Right lobe of liver (tissue), 6 donors: ENCODE results near the gene PLD5. TPM values are rescaled to one million over a fixed set of nuclear protein-coding genes. Genes with fewer than 3 reads are reported as not detected.
"Not testable (repeated sequence)": the region's sequence is repeated elsewhere in the genome, so short reads cannot be mapped to it uniquely, and the experiment has no call there.

Source experiments
- ATAC-seq, 4 donors: fragments of 200-7000 bp; cut with Tn5 transposase; one replicate each; pipeline ENCODE4 v1.9.1; 2020; ENCODE audit warnings: mild to moderate bottlenecking in 4 of 4, moderate library complexity in 4 of 4
- DNase-seq, 3 donors: peaks; one replicate each; pipeline ENCODE4 v3.0.0-alpha.2; 2020
- H3K27ac ChIP-seq, 3 donors: fragments of 200-600 bp; one replicate each; pipeline ENCODE4 v1.8.0; 2022
- H3K27me3 ChIP-seq, 2 donors: fragments of 200-600 bp; one replicate each; pipeline ENCODE4 v1.8.0; 2022
- H3K36me3 ChIP-seq, 4 donors: fragments of 200-600 bp; sonication (generic) in 1 of 4; one replicate each; pipeline versions ENCODE4 v1.5.1 to v1.8.0; 2017 to 2022; ENCODE audit warnings: control low read depth in 1 of 4
- H3K4me1 ChIP-seq, 4 donors: fragments of 200-600 bp; sonication (generic) in 1 of 4; one replicate each; pipeline versions ENCODE4 v1.5.1 to v1.8.0; 2017 to 2022; ENCODE audit warnings: control low read depth in 1 of 4
- H3K4me3 ChIP-seq, 3 donors: fragments of 200-600 bp; one replicate each; pipeline ENCODE4 v1.8.0; 2022
- H3K9me3 ChIP-seq, 4 donors: fragments of 200-600 bp; sonication (generic) in 1 of 4; one replicate each; pipeline versions ENCODE4 v1.5.1 to v1.8.0; 2017 to 2022; ENCODE audit warnings: control low read depth in 1 of 4
- CTCF ChIP-seq, 4 donors: fragments of 200-600 bp in 3 of 4; fragments of 450-650 bp in 1 of 4; IDR thresholded peaks; one replicate each; pipeline versions ENCODE4 v1.5.1 to v1.8.0; 2016 to 2022; ENCODE audit warnings: antibody characterized with exemption in 4 of 4, mild to moderate bottlenecking in 2 of 4
- POLR2A ChIP-seq: fragments of 450-650 bp; IDR thresholded peaks from one replicate; pipeline ENCODE4 v1.6.1; 2017; ENCODE audit warnings: antibody characterized with exemption, mild to moderate bottlenecking
- WGBS: methylation state at CpG from one replicate; pipeline ENCODE4 v1.1.6; 2018; ENCODE audit warnings: low coverage, low lambda C conversion rate; ENCODE audit not compliant: insufficient coverage; ENCODE audit errors: missing lambda C conversion rate; 5-methylcytosine and 5-hydroxymethylcytosine counted together
- intact Hi-C, 2 donors: fragments of 100-400 bp; cut with DNase I; formaldehyde crosslinking; loops; one replicate each; pipeline versions ENCODE4 v1.11.2 to v1.14.1; 2022
- total RNA-seq, 6 experiments: library from RNA; depleted of rRNA in 2 of 6; stranded (reverse); fragments of >200 nt in 2 of 6; fragmentation: NEBNext Ultra II Directional in 3 of 6; extraction: Animal tissue kit (Norgen Biotek cat#: 25700) in 3 of 6; gene quantifications; one replicate each; pipeline versions ENCODE4 v1.1.0 to v1.2.4, GENCODE V29; 2016 to 2023
- donor health status: DM: no; HTN: yes; CAD: no.
- donor health status: DM: no; HTN: no; CAD: no.
- donor health status: DM: no; HTN: no; CAD: no.
- donor health status: DM: no; HTN: yes; CAD: no.
- donor health status: DM: no; HTN: yes; CAD: no.

The PLD5 gene
- total RNA-seq, 6 experiments from 2014 or later = 0.07 to 0.26 (median 0.15) TPM; not detected in 3

DNA sequence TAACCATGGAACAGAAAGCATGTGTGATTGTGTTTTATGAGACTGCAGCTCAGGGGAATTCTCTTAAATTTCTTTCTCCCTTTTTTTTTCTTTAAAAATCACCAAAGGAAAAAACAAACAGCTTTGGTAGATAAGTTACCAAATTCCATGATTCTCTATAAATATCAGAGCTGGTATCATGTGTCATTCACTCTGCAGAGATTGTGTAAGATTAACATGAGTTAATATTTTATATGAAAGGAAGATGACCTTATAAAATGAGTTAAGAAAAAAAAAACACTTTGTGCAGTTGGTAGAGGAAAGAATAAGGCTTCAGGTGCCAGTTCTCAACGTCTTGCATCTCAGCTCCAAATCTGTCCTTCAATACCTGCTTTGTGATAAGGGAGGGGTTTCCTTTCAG lies 287.4 kb downstream of the PLD5 start:
- DNase-seq = no peak
- Histone ChIP-seq H3K4me3 (no peak overlapping the region), H3K27ac (no peak overlapping the region), H3K36me3 (no peaks in the 10 kb centered on the region), H3K9me3 (no peaks in the 10 kb centered on the region), H3K27me3 (no peaks in the 10 kb centered on the region), H3K4me1 (no peaks in the 10 kb centered on the region)
- ATAC-seq = no peak
- TF ChIP-seq CTCF (IDR thresholded peaks at IDR 0.05) (no peak), POLR2A (no peak)
- WGBS = 14% methylated on average over 1 of the region's 1 CpG
- intact Hi-C loops = no loop called here

DNA sequence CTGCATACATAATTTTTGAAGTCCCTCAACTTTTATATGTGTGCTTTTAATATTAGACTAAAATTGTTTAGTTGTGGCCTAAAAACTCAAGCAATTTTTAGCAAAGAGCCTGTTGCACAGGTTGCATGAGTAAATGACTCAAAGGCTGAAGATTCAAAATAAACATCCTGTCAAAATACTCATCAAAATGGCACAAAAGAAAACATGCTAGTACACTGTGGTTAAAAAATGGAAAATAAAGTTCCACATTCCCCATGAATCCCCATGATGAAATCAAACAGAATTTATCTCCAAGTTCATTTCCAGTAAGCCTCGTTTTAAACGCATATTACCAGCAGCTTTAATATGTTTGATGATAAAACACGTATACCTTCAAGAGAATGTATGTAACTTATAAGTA lies 295.5 kb downstream of the PLD5 start:
- no peak for TF ChIP-seq POLR2A
- TF ChIP-seq CTCF (IDR thresholded peaks at IDR 0.05) = no peak
- Histone ChIP-seq H3K4me1 (no peaks in the 10 kb centered on the region), H3K27me3 (no peaks in the 10 kb centered on the region), H3K36me3 (no peaks in the 10 kb centered on the region), H3K4me3 (no peak overlapping the region), H3K27ac (no peak overlapping the region), H3K9me3 (no peaks in the 10 kb centered on the region)
- ATAC-seq (no peak), DNase-seq (no peak)
- WGBS = 68% methylated on average over 3 of the region's 3 CpGs
- intact Hi-C loops = no loop called here

DNA sequence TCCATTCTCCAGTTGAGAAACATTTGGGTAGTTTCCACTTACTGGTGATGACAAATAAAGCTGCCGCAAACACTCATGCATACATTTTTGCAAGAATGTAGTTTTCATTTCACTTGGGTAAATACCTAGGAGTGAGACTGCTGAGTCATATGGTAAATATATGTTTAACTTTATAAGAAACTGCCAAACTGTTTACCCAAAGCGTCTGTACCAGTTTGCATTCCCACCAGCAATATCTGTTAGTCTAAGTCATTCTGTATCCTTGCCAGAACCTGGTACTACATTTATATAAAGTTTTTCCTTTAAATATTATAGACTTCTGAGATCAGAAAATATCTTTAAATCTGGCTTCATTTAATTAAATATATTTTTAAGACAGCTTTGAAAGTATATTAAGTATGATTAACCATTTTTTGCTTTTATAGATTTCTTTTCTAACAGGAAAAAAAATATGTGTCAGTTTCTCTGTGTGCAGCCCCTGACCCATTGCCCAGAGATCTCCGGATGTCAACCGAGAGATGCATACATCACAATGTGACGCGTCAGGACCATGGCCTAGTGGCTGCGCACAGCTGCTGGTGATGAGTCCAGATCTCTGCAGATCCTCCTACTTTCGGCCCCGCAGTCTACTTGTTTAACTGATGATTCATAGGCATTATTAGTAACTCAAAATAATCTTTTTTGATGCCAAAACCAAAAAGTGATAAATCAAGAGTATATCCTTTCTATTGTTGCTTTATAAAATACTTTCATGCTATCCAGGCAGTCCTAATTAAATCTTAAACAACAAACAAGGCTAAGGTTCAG lies 298.5 kb downstream of the PLD5 start:
- intact Hi-C loops = no loop called here

DNA sequence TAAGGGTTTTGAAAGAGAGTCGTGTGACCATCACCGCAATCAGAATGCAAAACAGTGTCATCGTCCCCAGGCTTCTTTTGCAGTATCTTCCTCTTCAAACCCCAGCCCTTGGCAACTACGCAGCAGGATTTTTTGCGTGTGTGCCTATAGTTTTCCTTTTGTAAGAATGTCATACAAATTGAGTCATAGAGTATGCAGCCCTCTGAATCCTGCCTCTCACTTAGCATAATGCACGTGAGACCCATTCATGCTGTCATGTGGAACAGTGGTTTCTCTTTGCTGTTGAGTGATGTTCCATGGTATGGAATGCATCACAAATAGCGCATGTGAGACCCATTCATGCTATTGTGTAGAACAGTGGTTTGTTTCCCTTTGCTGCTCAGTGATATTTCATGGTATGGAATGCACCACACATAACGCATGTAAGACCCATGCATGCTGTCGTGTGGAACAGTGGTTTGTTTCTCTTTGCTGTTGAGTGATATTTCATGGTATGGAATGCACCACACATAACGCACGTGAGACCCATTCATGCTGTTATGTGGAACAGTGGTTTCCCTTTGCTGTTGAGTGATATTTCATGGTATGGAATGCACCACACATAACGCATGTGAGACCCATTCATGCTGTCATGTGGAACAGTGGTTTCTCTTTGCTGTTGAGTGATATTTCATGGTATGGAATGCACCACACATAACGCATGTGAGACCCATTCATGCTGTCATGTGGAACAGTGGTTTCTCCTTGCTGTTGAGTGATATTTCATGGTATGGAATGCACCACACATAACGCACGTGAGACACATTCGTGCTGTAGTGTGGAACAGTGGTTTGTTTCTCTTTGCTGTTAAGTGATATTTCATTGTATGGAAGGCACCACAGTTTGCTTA lies 299.4 kb downstream of the PLD5 start:
- DNase-seq, H3K9me3 ChIP-seq, ATAC-seq, H3K27ac ChIP-seq, H3K36me3 ChIP-seq, H3K27me3 ChIP-seq, H3K4me3 ChIP-seq, H3K4me1 ChIP-seq, intact Hi-C loops: not testable (repeated sequence)
- 63% methylated on average over 15 of the region's 16 CpGs for WGBS

More for the DNA sequence above, 298.5 kb downstream of the PLD5 start:
- H3K36me3 ChIP-seq = no peaks in the 10 kb centered on the region
- H3K4me3 ChIP-seq = no peak overlapping the region
- WGBS = 81% methylated on average over 9 of the region's 9 CpGs
- H3K9me3 ChIP-seq = no peaks in the 10 kb centered on the region
- H3K4me1 ChIP-seq = no peaks in the 10 kb centered on the region
- no peaks in the 10 kb centered on the region for H3K27me3 ChIP-seq
- no peak overlapping the region for H3K27ac ChIP-seq
- ATAC-seq (no peak), DNase-seq (no peak)
- TF ChIP-seq POLR2A (no peak), CTCF (IDR thresholded peaks at IDR 0.05) (no peak)

- WGBS = 46% methylated on average over 3 of the region's 3 CpGs
- ATAC-seq (no peak), DNase-seq (no peak)
- no peak overlapping the region for H3K4me3 ChIP-seq
- TF ChIP-seq POLR2A (no peak), CTCF (IDR thresholded peaks at IDR 0.05) (no peak)
- no peak overlapping the region for H3K27ac ChIP-seq
- intact Hi-C loops = no loop called here
- no peaks in the 10 kb centered on the region for H3K4me1 ChIP-seq
- no peaks in the 10 kb centered on the region for H3K36me3 ChIP-seq
- no peaks in the 10 kb centered on the region for H3K27me3 ChIP-seq
- no peaks in the 10 kb centered on the region for H3K9me3 ChIP-seq
Observed at GRCh38 chr1:242224461-242224860, 300.0 kb downstream of the PLD5 start.
